K562 (cell line): ENCODE measurements around the gene ZDHHC14. TPM values are rescaled to one million over a fixed set of nuclear protein-coding genes. Genes with fewer than 3 reads are reported as not detected.

Experiments used
- ATAC-seq: fragments of 200-7000 bp; cut with Tn5 transposase; 3 replicates; pipeline ENCODE4 v1.9.1; 2020; ENCODE audit warnings: moderate library complexity
- BruUV-seq: library from RNA; stranded (reverse); fragments of 400-500 nt; replicated peaks from 2 replicates; lab custom pipeline; 2021; lab: Mats Ljungman, UMichigan
- CTCF ChIA-PET: fragments of 300-600 bp; formaldehyde crosslinking; extraction: SDS; loops from one replicate; lab custom pipeline; 2021; ENCODE audit warnings: low intra/inter-chr PET ratio; lab: Yijun Ruan, JAX
- POLR2A ChIA-PET: fragments of 300-600, 350-650 bp; sonication (Branson Sonifier 250); formaldehyde crosslinking; extraction: SDS; loops from one replicate; lab custom pipeline; 2021; ENCODE audit warnings: antibody characterized with exemption, inconsistent platforms; lab: Yijun Ruan, JAX
- DNase-seq, 4 experiments: peaks; one replicate each; pipeline versions ENCODE4 v3.0.0 to v3.0.0-alpha.2; 2011 to 2018; ENCODE audit warnings: low spot score in 3 of 4, mixed read lengths in 3 of 4; ENCODE audit errors: extremely low read depth in 1 of 4
- FAIRE-seq: peaks from 2 replicates; lab custom pipeline; 2011; peaks lifted over from hg19 to GRCh38; lab: Jason Lieb, UNC
- H2AFZ ChIP-seq: 2 replicates; pipeline ENCODE4 v1.6.0; 2011; ENCODE audit warnings: low read depth, low read length, control low read depth, inconsistent platforms
- H3K27ac ChIP-seq: fragments of 200-600 bp; 3 replicates; pipeline ENCODE4 v1.8.0; 2011; ENCODE audit warnings: low read depth, mild to moderate bottlenecking, control low read depth, inconsistent platforms, low read length, moderate library complexity, mixed read lengths; ENCODE audit errors: extremely low read depth
- H3K27me3 ChIP-seq, 2 experiments: fragments of 300-600 bp in 1 of 2; 2 replicates in 1 of 2; 3 replicates in 1 of 2; pipeline versions ENCODE4 v1.6.0 to v1.8.0; 2011; ENCODE audit warnings: inconsistent platforms in 2 of 2, low read length in 2 of 2, mild to moderate bottlenecking in 1 of 2, mixed read lengths in 1 of 2, moderate library complexity in 1 of 2; ENCODE audit not compliant: control insufficient read depth in 2 of 2, insufficient read depth in 2 of 2
- H3K36me3 ChIP-seq: fragments of 300-600 bp; 3 replicates; pipeline ENCODE4 v1.8.0; 2011; ENCODE audit warnings: mild to moderate bottlenecking, low read length, inconsistent platforms; ENCODE audit not compliant: control insufficient read depth, insufficient read depth
- H3K4me1 ChIP-seq, 2 experiments: fragments of 200-600 bp in 1 of 2; replicated peaks in 1 of 2; 2 replicates in 1 of 2; 3 replicates in 1 of 2; pipeline versions ENCODE4 v1.5.1 to v1.8.0; 2011; ENCODE audit warnings: inconsistent platforms in 2 of 2, low read length in 2 of 2, mild to moderate bottlenecking in 1 of 2, mixed read lengths in 1 of 2, moderate library complexity in 1 of 2; ENCODE audit not compliant: control insufficient read depth in 2 of 2, insufficient read depth in 2 of 2
- H3K4me2 ChIP-seq: 2 replicates; pipeline ENCODE4 v1.6.1; 2011; ENCODE audit warnings: low read length, control low read depth, inconsistent platforms, mixed read lengths; ENCODE audit not compliant: insufficient read depth
- H3K4me3 ChIP-seq: fragments of 200-600 bp; sonication (generic), shearing (Covaris generic); 2 replicates; pipeline ENCODE4 v1.5.1; 2016; ENCODE audit warnings: control low read depth, inconsistent platforms
- H3K79me2 ChIP-seq: fragments of 200-600 bp; 3 replicates; pipeline ENCODE4 v1.8.0; 2011; ENCODE audit warnings: low read length, inconsistent platforms; ENCODE audit not compliant: control insufficient read depth, insufficient read depth
- H3K9ac ChIP-seq, 2 experiments: 2 replicates each; pipeline versions ENCODE4 v1.6.0 to v1.6.1; 2011; ENCODE audit warnings: low read depth in 2 of 2, low read length in 2 of 2, control low read depth in 1 of 2, inconsistent platforms in 1 of 2, mild to moderate bottlenecking in 1 of 2, mixed read lengths in 1 of 2; ENCODE audit not compliant: insufficient read depth in 1 of 2
- H3K9me1 ChIP-seq: one replicate; pipeline ENCODE4 v1.6.0; 2011; ENCODE audit warnings: inconsistent platforms, mild to moderate bottlenecking, low read length, moderate library complexity; ENCODE audit not compliant: control insufficient read depth, insufficient read depth
- H3K9me3 ChIP-seq: replicated peaks from 2 replicates; pipeline ENCODE4 v1.5.1; 2011; ENCODE audit warnings: low read depth, low read length, inconsistent platforms; ENCODE audit not compliant: control insufficient read depth, insufficient read depth
- H4K20me1 ChIP-seq: replicated peaks from 2 replicates; pipeline ENCODE4 v1.6.1; 2011; ENCODE audit warnings: low read length, inconsistent platforms, mixed read lengths; ENCODE audit not compliant: control insufficient read depth, insufficient read depth
- CBX1 ChIP-seq: sonication (generic); IDR thresholded peaks from 2 replicates; pipeline ENCODE4 v1.6.1; 2016; ENCODE audit warnings: antibody characterized with exemption, low read depth, mild to moderate bottlenecking
- FOXK2 ChIP-seq, 2 experiments: fragments of 450-650 bp; IDR thresholded peaks in 1 of 2; conservative IDR thresholded peaks in 1 of 2; 2 replicates each; pipeline ENCODE4 v1.6.1; 2016; ENCODE audit warnings: low read depth in 2 of 2, mild to moderate bottlenecking in 1 of 2
- HMG20B ChIP-seq: fragments of 250-450 bp; sonication (Bioruptor Pico); IDR thresholded peaks from 2 replicates; pipeline ENCODE4 v1.5.0; 2021; ENCODE audit warnings: mild to moderate bottlenecking
- MEF2D ChIP-seq: conservative IDR thresholded peaks from 2 replicates; pipeline ENCODE4 v1.6.1; 2016; ENCODE audit warnings: low read depth, missing genetic modification characterization, missing compliant biosample characterization
- PYGO2 ChIP-seq: fragments of 450-650 bp; IDR thresholded peaks from 2 replicates; pipeline ENCODE4 v1.6.1; 2016; ENCODE audit warnings: mild to moderate bottlenecking, missing genetic modification characterization, moderate library complexity, missing compliant biosample characterization
- TAF9B ChIP-seq: fragments of 450-650 bp; IDR thresholded peaks from 2 replicates; pipeline ENCODE4 v1.6.1; 2018; ENCODE audit warnings: mild to moderate bottlenecking; ENCODE audit not compliant: partially characterized antibody
- WGBS: fragments of 100-300 bp; shearing (Covaris generic); methylation state at CpG from one replicate; pipeline ENCODE4 v1.1.6; 2016; ENCODE audit warnings: low coverage, mixed read lengths; ENCODE audit not compliant: insufficient coverage; ENCODE audit errors: missing lambda C conversion rate; 5-methylcytosine and 5-hydroxymethylcytosine counted together
- in situ Hi-C: fragments of 300-500 bp; cut with MboI; formaldehyde crosslinking; loops from 4 replicates; pipeline ENCODE4 v1.15.0; 2018; ENCODE audit warnings: inconsistent platforms, mixed read lengths
- intact Hi-C: fragments of 100-400 bp; cut with micrococcal nuclease; formaldehyde crosslinking; loops from 2 replicates; pipeline ENCODE4 v1.14.2; 2022
- polyA plus RNA-seq, 8 experiments: library from polyadenylated mRNA; depleted of rRNA in 4 of 8; stranded (reverse) in 5 of 8; unstranded in 3 of 8; fragments of >200 nt; fragmentation: Nextera tagmentation in 2 of 8; fragmentation: Illumina TruSeq in 1 of 8; extraction: Ambion mirVana in 2 of 8; extraction: Trizol in 1 of 8; gene quantifications; 2 replicates each; pipeline versions ENCODE4 v1.2.1 to v1.2.3, GENCODE V29; 2011 to 2014; ENCODE audit warnings: inconsistent platforms in 1 of 8, missing spikeins in 1 of 8
- total RNA-seq, 7 experiments: library from RNA; depleted of rRNA in 6 of 7; stranded (reverse); fragments of >200 nt in 6 of 7; fragmentation: Illumina TruSeq in 2 of 7; extraction: Trizol in 2 of 7; gene quantifications; 2 replicates each; pipeline versions ENCODE4 v1.2.1 to v1.2.3, GENCODE V29; 2011 to 2021; ENCODE audit warnings: low replicate concordance in 1 of 7
- TF ChIP-seq, protein P1 (sequence below): fragments of 450-650 bp; IDR thresholded peaks from 2 replicates; pipeline ENCODE4 v1.6.1; 2014; ENCODE audit warnings: low read depth, mild to moderate bottlenecking, moderate library complexity, borderline replicate concordance
- TF ChIP-seq, protein P2 (sequence below): fragments of 200-600 bp; sonication (generic); IDR thresholded peaks from one replicate; pipeline ENCODE4 v1.6.1; 2012; ENCODE audit warnings: mild to moderate bottlenecking, low read depth, low read length, inconsistent platforms

ZDHHC14 gene
- total and polyA plus RNA-seq, 9 of the 15 experiments (the other 6 are each of a cell fraction or from before 2014, with no cell fraction given), result 0.92 to 23.1 (median 13.8) TPM

DNA sequence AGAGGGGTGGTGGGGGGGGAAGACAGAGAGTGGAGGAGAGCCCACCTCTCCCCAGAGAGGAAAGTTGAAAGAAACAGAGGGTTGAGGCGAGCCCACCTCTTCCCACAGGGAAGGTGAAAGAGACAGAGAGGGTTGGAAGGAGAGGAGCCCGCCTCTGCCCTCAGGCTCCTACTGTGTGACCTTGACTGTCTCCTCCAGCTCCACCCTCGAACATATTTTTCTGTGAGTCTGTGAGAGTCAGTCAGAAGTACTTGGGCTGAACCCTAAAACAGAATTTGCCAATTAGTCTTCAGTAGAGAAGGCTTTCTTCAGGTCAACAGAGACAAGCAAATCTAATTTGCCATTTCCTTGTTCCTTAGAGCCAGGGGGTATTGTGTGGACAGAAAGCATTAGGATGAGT, 288.3 kb downstream of the ZDHHC14 start:
- POLR2A ChIA-PET, result interaction anchor here (0.5 to 1.2 kb wide), 7 partner anchors 9 to 346 kb away, joined by 3 to 5 read pairs (median 3); partner anchors contain the start of gene TMEM242
- CTCF ChIA-PET, result interaction anchor here (4.8 kb wide), 1 partner anchor 354 kb away, joined by 56 read pairs; no protein-coding TSS in a partner anchor
- H3K9me3 ChIP-seq, result no peaks in the 10 kb centered on the region
- 70% methylated on average over 3 of the region's 3 CpGs for WGBS
- H3K27me3 ChIP-seq, result no peaks in the 10 kb centered on the region
- H3K4me3 ChIP-seq, result no peak overlapping the region
- in situ Hi-C loops (no loop called here), intact Hi-C loops (loop anchor here (5.0 kb wide), 3 partner anchors 152 to 283 kb away; no protein-coding TSS in a partner anchor)
- H3K4me1 ChIP-seq, result peaks cover 2 to 4% of the 10 kb centered on the region in 2 experiments; a peak in 1 of 5 replicates
- no peak overlapping the region for H3K4me2 ChIP-seq
- H3K9me1 ChIP-seq, result no peaks in the 10 kb centered on the region
- no peaks in the 10 kb centered on the region for H4K20me1 ChIP-seq
- no peak overlapping the region for H3K27ac ChIP-seq
- DNase-seq (no peak), FAIRE-seq (no peak), ATAC-seq (no peak)
- H3K9ac ChIP-seq, result no peak overlapping the region
- TF ChIP-seq PYGO2 (tag), result no peak
- no peak for TF ChIP-seq HMG20B (CRISPR knock-in tag)
- no peak for TF ChIP-seq MEF2D (tag)
- no peak for TF ChIP-seq FOXK2 (conservative IDR thresholded peaks at IDR 0.05 in 1 of 2, IDR thresholded peaks at IDR 0.05 in 1 of 2; ENCODE audit: low read depth in 2 of 2)
- no peak for TF ChIP-seq TAF9B
- TF ChIP-seq, protein P1, sequence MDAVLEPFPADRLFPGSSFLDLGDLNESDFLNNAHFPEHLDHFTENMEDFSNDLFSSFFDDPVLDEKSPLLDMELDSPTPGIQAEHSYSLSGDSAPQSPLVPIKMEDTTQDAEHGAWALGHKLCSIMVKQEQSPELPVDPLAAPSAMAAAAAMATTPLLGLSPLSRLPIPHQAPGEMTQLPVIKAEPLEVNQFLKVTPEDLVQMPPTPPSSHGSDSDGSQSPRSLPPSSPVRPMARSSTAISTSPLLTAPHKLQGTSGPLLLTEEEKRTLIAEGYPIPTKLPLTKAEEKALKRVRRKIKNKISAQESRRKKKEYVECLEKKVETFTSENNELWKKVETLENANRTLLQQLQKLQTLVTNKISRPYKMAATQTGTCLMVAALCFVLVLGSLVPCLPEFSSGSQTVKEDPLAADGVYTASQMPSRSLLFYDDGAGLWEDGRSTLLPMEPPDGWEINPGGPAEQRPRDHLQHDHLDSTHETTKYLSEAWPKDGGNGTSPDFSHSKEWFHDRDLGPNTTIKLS, result no peak
- TF ChIP-seq, protein P2, sequence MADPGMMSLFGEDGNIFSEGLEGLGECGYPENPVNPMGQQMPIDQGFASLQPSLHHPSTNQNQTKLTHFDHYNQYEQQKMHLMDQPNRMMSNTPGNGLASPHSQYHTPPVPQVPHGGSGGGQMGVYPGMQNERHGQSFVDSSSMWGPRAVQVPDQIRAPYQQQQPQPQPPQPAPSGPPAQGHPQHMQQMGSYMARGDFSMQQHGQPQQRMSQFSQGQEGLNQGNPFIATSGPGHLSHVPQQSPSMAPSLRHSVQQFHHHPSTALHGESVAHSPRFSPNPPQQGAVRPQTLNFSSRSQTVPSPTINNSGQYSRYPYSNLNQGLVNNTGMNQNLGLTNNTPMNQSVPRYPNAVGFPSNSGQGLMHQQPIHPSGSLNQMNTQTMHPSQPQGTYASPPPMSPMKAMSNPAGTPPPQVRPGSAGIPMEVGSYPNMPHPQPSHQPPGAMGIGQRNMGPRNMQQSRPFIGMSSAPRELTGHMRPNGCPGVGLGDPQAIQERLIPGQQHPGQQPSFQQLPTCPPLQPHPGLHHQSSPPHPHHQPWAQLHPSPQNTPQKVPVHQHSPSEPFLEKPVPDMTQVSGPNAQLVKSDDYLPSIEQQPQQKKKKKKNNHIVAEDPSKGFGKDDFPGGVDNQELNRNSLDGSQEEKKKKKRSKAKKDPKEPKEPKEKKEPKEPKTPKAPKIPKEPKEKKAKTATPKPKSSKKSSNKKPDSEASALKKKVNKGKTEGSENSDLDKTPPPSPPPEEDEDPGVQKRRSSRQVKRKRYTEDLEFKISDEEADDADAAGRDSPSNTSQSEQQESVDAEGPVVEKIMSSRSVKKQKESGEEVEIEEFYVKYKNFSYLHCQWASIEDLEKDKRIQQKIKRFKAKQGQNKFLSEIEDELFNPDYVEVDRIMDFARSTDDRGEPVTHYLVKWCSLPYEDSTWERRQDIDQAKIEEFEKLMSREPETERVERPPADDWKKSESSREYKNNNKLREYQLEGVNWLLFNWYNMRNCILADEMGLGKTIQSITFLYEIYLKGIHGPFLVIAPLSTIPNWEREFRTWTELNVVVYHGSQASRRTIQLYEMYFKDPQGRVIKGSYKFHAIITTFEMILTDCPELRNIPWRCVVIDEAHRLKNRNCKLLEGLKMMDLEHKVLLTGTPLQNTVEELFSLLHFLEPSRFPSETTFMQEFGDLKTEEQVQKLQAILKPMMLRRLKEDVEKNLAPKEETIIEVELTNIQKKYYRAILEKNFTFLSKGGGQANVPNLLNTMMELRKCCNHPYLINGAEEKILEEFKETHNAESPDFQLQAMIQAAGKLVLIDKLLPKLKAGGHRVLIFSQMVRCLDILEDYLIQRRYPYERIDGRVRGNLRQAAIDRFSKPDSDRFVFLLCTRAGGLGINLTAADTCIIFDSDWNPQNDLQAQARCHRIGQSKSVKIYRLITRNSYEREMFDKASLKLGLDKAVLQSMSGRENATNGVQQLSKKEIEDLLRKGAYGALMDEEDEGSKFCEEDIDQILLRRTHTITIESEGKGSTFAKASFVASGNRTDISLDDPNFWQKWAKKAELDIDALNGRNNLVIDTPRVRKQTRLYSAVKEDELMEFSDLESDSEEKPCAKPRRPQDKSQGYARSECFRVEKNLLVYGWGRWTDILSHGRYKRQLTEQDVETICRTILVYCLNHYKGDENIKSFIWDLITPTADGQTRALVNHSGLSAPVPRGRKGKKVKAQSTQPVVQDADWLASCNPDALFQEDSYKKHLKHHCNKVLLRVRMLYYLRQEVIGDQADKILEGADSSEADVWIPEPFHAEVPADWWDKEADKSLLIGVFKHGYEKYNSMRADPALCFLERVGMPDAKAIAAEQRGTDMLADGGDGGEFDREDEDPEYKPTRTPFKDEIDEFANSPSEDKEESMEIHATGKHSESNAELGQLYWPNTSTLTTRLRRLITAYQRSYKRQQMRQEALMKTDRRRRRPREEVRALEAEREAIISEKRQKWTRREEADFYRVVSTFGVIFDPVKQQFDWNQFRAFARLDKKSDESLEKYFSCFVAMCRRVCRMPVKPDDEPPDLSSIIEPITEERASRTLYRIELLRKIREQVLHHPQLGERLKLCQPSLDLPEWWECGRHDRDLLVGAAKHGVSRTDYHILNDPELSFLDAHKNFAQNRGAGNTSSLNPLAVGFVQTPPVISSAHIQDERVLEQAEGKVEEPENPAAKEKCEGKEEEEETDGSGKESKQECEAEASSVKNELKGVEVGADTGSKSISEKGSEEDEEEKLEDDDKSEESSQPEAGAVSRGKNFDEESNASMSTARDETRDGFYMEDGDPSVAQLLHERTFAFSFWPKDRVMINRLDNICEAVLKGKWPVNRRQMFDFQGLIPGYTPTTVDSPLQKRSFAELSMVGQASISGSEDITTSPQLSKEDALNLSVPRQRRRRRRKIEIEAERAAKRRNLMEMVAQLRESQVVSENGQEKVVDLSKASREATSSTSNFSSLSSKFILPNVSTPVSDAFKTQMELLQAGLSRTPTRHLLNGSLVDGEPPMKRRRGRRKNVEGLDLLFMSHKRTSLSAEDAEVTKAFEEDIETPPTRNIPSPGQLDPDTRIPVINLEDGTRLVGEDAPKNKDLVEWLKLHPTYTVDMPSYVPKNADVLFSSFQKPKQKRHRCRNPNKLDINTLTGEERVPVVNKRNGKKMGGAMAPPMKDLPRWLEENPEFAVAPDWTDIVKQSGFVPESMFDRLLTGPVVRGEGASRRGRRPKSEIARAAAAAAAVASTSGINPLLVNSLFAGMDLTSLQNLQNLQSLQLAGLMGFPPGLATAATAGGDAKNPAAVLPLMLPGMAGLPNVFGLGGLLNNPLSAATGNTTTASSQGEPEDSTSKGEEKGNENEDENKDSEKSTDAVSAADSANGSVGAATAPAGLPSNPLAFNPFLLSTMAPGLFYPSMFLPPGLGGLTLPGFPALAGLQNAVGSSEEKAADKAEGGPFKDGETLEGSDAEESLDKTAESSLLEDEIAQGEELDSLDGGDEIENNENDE, result no peak
- TF ChIP-seq CBX1, result no peak
- H3K36me3 ChIP-seq, result 0 out of 3 replicates have a peak, but pooled peaks cover 4% of the 10 kb centered on the region
- no peaks in the 10 kb centered on the region for H3K79me2 ChIP-seq
- H2AFZ ChIP-seq, result no peak overlapping the region
- BruUV-seq, result no TSS peak
